ENCODE data around the gene EMB. TPM values are rescaled to one million over a fixed set of nuclear protein-coding genes. Genes with fewer than 3 reads are reported as not detected.
A peak's percentile ranks its signal among the peaks of the same experiment; 100 is the strongest.
"Not testable (repeated sequence)": the region's sequence is repeated elsewhere in the genome, so short reads cannot be mapped to it uniquely, and the experiment has no call there.

Gene EMB
- total and polyA plus RNA-seq, 8 donors = 0.93 to 9.3 (median 2.9) TPM

- FAIRE-seq = no peak
These were observed 75.4 kb downstream of the EMB start for GRCh38 chr5:50365426-50366251.

GRCh38 chr5:50364535-50365309, 76.4 kb downstream of the EMB start:
- WGBS, 2 donors = 57 to 59% methylated on average over 6 of the region's 6 CpGs
- H3K27me3 ChIP-seq; H3K4me1 ChIP-seq; H3K9me3 ChIP-seq; ATAC-seq; FAIRE-seq; DNase-seq; H3K27ac ChIP-seq; H3K4me3 ChIP-seq; intact Hi-C loops (cut with DNase I); H3K36me3 ChIP-seq: not testable (repeated sequence)

More at GRCh38 chr5:50365426-50366251, 75.4 kb downstream of the EMB start:
- intact Hi-C loops (cut with DNase I) = no loop called here
- no peak overlapping the region for H3K27ac ChIP-seq
- no peaks in the 10 kb centered on the region for H3K27me3 ChIP-seq
- no peak for DNase-seq
- TF ChIP-seq CTCF (IDR thresholded peaks at IDR 0.05) = no peak
- 41 to 52% methylated on average over 8 of the region's 8 CpGs for whole genome bisulfite sequencing, 2 donors
- no peaks in the 10 kb centered on the region for H3K9me3 ChIP-seq
- H3K4me1 ChIP-seq = no peaks in the 10 kb centered on the region
- no peak overlapping the region for H3K4me3 ChIP-seq
- no peaks in the 10 kb centered on the region for H3K36me3 ChIP-seq
- peak in 1 of 4 donors; percentile 77 for ATAC-seq

GRCh38 chr5:50359187-50359586, 81.9 kb downstream of the EMB start:
- Histone ChIP-seq H3K4me3 (no peak overlapping the region), H3K4me1 (no peaks in the 10 kb centered on the region), H3K27me3 (no peaks in the 10 kb centered on the region), H3K27ac (no peak overlapping the region), H3K36me3 (no peaks in the 10 kb centered on the region), H3K9me3 (no peaks in the 10 kb centered on the region)
- FAIRE-seq = no peak
- ATAC-seq = no peak
- DNase-seq = no peak
- intact Hi-C loops (cut with DNase I) = no loop called here
- no peak for TF ChIP-seq CTCF (IDR thresholded peaks at IDR 0.05)

- Histone ChIP-seq H3K4me3 (no peak overlapping the region), H3K9me3 (no peaks in the 10 kb centered on the region), H3K27ac (no peak overlapping the region), H3K4me1 (no peaks in the 10 kb centered on the region), H3K36me3 (no peaks in the 10 kb centered on the region), H3K27me3 (peaks cover 0 to 7% (median 0%) of the 10 kb centered on the region in 4 donors)
- FAIRE-seq (no peak), DNase-seq (no peak), ATAC-seq (no peak)
- WGBS, 2 donors = 47 to 55% methylated on average over 2 of the region's 2 CpGs
- intact Hi-C loops (cut with DNase I) = no loop called here
- TF ChIP-seq CTCF (IDR thresholded peaks at IDR 0.05) = no peak
These were observed 88.7 kb downstream of the EMB start for GRCh38 chr5:50352382-50352781.

Other genes with a start within 250 kb of the EMB start
- 10 to 100 TPM; 12.6 to 25.0 (median 15.1) TPM for gene PARP8, start 225.3 kb upstream of the EMB start, total RNA-seq
- gene PARP8, start 225.3 kb upstream of the EMB start, polyA plus RNA-seq = 1 to 10 TPM; 4.7 to 8.1 TPM

All from pancreas (tissue), 10 donors.